ENCODE results near the gene LUZP1.

The LUZP1 gene

GRCh38 chr1:23152966-23153684 is 15.5 kb downstream of the LUZP1 start:
- TF ChIP-seq CTCF (IDR thresholded peaks at IDR 0.05; ENCODE audit: insufficient read depth, low read depth, low read length, missing control alignments) = no peak
- no peak for DNase-seq (ENCODE audit: low read depth)
- no peak overlapping the region for H3K4me3 ChIP-seq (ENCODE audit: low read depth, low read length)

GRCh38 chr1:23150742-23151141 is 17.9 kb downstream of the LUZP1 start:
- H3K4me3 ChIP-seq (ENCODE audit: low read depth, low read length) = no peak overlapping the region
- TF ChIP-seq CTCF (IDR thresholded peaks at IDR 0.05; ENCODE audit: insufficient read depth, low read depth, low read length, missing control alignments) = no peak
- DNase-seq (ENCODE audit: low read depth) = no peak

GRCh38 chr1:23150125-23150524 is 18.5 kb downstream of the LUZP1 start:
- no peak for DNase-seq (ENCODE audit: low read depth)
- H3K4me3 ChIP-seq (ENCODE audit: low read depth, low read length) = no peak overlapping the region
- TF ChIP-seq CTCF (IDR thresholded peaks at IDR 0.05; ENCODE audit: insufficient read depth, low read depth, low read length, missing control alignments) = no peak

GRCh38 chr1:23149114-23149513 is 19.5 kb downstream of the LUZP1 start:
- no peak overlapping the region for H3K4me3 ChIP-seq (ENCODE audit: low read depth, low read length)
- TF ChIP-seq CTCF (IDR thresholded peaks at IDR 0.05; ENCODE audit: insufficient read depth, low read depth, low read length, missing control alignments) = no peak
- peak; percentile 10 for DNase-seq (ENCODE audit: low read depth)

- no peak for TF ChIP-seq CTCF (IDR thresholded peaks at IDR 0.05; ENCODE audit: insufficient read depth, low read depth, low read length, missing control alignments)
- H3K4me3 ChIP-seq (ENCODE audit: low read depth, low read length) = no peak overlapping the region
- DNase-seq (ENCODE audit: low read depth) = no peak
These were observed 20.6 kb downstream of the LUZP1 start for GRCh38 chr1:23148084-23148483.

- H3K4me3 ChIP-seq (ENCODE audit: low read depth, low read length) = no peak overlapping the region
- TF ChIP-seq CTCF (IDR thresholded peaks at IDR 0.05; ENCODE audit: insufficient read depth, low read depth, low read length, missing control alignments) = no peak
- no peak for DNase-seq (ENCODE audit: low read depth)
These were observed 27.6 kb downstream of the LUZP1 start for GRCh38 chr1:23140940-23141596.
